MM.1S (cell line): ENCODE results near the gene POLD2.

Source experiments
- CTCF ChIP-seq: fragments of 300-600 bp; sonication (generic); IDR thresholded peaks from 2 replicates; pipeline ENCODE4 v1.5.1; 2016; ENCODE audit warnings: antibody characterized with exemption, low read length, mixed read lengths
- EZH2phosphoT487 ChIP-seq: fragments of 300-600 bp; sonication (generic); IDR thresholded peaks from 2 replicates; pipeline ENCODE4 v1.6.1; 2018; ENCODE audit warnings: antibody characterized with exemption, low read length

DNA sequence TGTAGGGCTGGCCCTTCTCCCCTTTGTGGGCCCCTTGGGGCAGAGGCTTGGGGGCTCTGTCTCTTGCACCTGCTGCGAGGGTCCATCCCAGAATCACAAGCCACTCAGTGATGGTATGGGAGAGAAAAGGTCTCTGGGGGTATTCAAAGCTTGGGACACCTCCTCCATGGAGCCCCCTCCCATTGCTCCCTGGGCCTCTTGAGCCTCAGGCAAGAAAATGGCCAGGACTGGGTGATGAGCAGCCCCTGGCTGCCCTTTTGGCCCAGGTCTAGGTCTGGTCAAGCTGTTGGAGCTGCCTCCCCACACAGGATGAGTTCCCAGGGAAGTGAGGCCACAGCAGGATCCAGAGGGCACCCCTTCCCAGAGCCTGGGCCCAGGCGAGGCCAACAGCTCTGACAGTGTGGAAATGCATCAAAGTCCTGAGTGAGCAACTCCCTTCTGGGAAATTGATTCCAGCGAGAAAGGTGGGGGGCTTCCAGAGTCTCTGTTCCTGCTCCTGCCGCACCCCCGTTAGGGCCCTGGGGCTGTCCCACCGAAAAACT, 21.1 kb upstream of the POLD2 start:
- TF ChIP-seq CTCF: no peak
- no peak for TF ChIP-seq EZH2phosphoT487
